Stimulated activated CD8-positive, alpha-beta memory T cell treated with anti-CD3 and anti-CD28 coated beads, Interleukin-4, amount 100 ng/mL, for 1 hour (primary cell): ENCODE measurements around the gene KLF4.

Source experiments
- DNase-seq, 2 donors: peaks; one replicate each; pipeline ENCODE4 v3.0.0-alpha.2; 2020; ENCODE audit warnings: low read depth in 2 of 2, low spot score in 1 of 2

The KLF4 gene

GRCh38 chr9:107455425-107456135, 34.0 kb downstream of the KLF4 start:
- DNase-seq = no peak

GRCh38 chr9:107453479-107453878, 36.1 kb downstream of the KLF4 start:
- DNase-seq = no peak

GRCh38 chr9:107447834-107448233, 41.7 kb downstream of the KLF4 start:
- DNase-seq = no peak

GRCh38 chr9:107447081-107447480, 42.5 kb downstream of the KLF4 start:
- no peak for DNase-seq

GRCh38 chr9:107446491-107446890, 43.1 kb downstream of the KLF4 start:
- DNase-seq = no peak

GRCh38 chr9:107443786-107444185, 45.8 kb downstream of the KLF4 start:
- DNase-seq = no peak

GRCh38 chr9:107439991-107440456, 49.5 kb downstream of the KLF4 start:
- no peak for DNase-seq

GRCh38 chr9:107438211-107439031, 51.1 kb downstream of the KLF4 start:
- DNase-seq = no peak

- no peak for DNase-seq
Observed at GRCh38 chr9:107437716-107438115, 51.9 kb downstream of the KLF4 start.

- DNase-seq = no peak
Observed at GRCh38 chr9:107435415-107435814, 54.2 kb downstream of the KLF4 start.
